GM23338 (cell line): ENCODE results near the gene CDH4. TPM values are rescaled to one million over a fixed set of nuclear protein-coding genes. Genes with fewer than 3 reads are reported as not detected.

Experiments used
- ATAC-seq: fragments of 200-7000 bp; cut with Tn5 transposase; 3 replicates; pipeline ENCODE4 v1.9.1; 2020
- DNase-seq: peaks from one replicate; pipeline ENCODE4 v3.0.0-alpha.2; 2015; ENCODE audit warnings: low spot score
- H2AFZ ChIP-seq: fragments of 200-600 bp; sonication (generic); 2 replicates; pipeline ENCODE4 v1.8.0; 2016; ENCODE audit warnings: antibody characterized with exemption, mild to moderate bottlenecking, moderate library complexity
- H3F3A ChIP-seq: fragments of 200-600 bp; sonication (generic); replicated peaks from 2 replicates; pipeline ENCODE4 v1.8.0; 2017; ENCODE audit warnings: antibody characterized with exemption, mixed run types, low read depth
- H3K27ac ChIP-seq: fragments of 200-600 bp; sonication (generic); 2 replicates; pipeline ENCODE4 v1.6.1; 2016; ENCODE audit warnings: low read depth
- H3K27me3 ChIP-seq: fragments of 200-600 bp; sonication (generic); 2 replicates; pipeline ENCODE4 v1.8.0; 2016; ENCODE audit warnings: mild to moderate bottlenecking, mixed run types, moderate library complexity; ENCODE audit not compliant: insufficient read depth
- H3K36me3 ChIP-seq: fragments of 200-600 bp; sonication (generic); 2 replicates; pipeline ENCODE4 v1.8.0; 2016; ENCODE audit warnings: mild to moderate bottlenecking; ENCODE audit not compliant: insufficient read depth
- H3K4me1 ChIP-seq: fragments of 200-600 bp; sonication (generic); 2 replicates; pipeline ENCODE4 v1.8.0; 2016; ENCODE audit warnings: mild to moderate bottlenecking, moderate library complexity; ENCODE audit not compliant: insufficient read depth
- H3K4me2 ChIP-seq: fragments of 200-600 bp; sonication (generic); 2 replicates; pipeline ENCODE4 v1.7.1; 2017; ENCODE audit warnings: mixed run types
- H3K4me3 ChIP-seq: fragments of 200-600 bp; sonication (generic); 2 replicates; pipeline ENCODE4 v1.6.1; 2016; ENCODE audit warnings: mixed run types
- H3K79me2 ChIP-seq: fragments of 200-600 bp; sonication (generic); replicated peaks from 2 replicates; pipeline ENCODE4 v1.8.0; 2017; ENCODE audit warnings: mild to moderate bottlenecking; ENCODE audit not compliant: insufficient read depth
- H3K9me2 ChIP-seq: fragments of 200-600 bp; sonication (generic); 2 replicates; pipeline ENCODE4 v1.8.0; 2017; ENCODE audit not compliant: insufficient read depth
- H4K20me1 ChIP-seq: fragments of 200-600 bp; sonication (generic); replicated peaks from 2 replicates; pipeline ENCODE4 v1.8.0; 2017; ENCODE audit warnings: mild to moderate bottlenecking; ENCODE audit not compliant: insufficient read depth
- H3K27ac Mint-ChIP-seq: 2 replicates; pipeline ENCODE4 v1.8.0; 2020; ENCODE audit warnings: inconsistent platforms, mild to moderate bottlenecking, moderate library complexity, mixed read lengths
- H3K27me3 Mint-ChIP-seq: 3 replicates; pipeline ENCODE4 v1.8.0; 2022; ENCODE audit warnings: low read depth, mild to moderate bottlenecking, moderate library complexity, mixed read lengths, inconsistent platforms; ENCODE audit not compliant: insufficient read depth, poor library complexity
- H3K36me3 Mint-ChIP-seq: 3 replicates; pipeline ENCODE4 v1.8.0; 2021; ENCODE audit warnings: low read depth, mild to moderate bottlenecking, inconsistent platforms, moderate library complexity, mixed read lengths
- H3K4me1 Mint-ChIP-seq: 3 replicates; pipeline ENCODE4 v1.8.0; 2020; ENCODE audit warnings: mild to moderate bottlenecking, inconsistent platforms, mixed read lengths
- H3K4me3 Mint-ChIP-seq: 3 replicates; pipeline ENCODE4 v1.8.0; 2021; ENCODE audit warnings: moderate library complexity, mild to moderate bottlenecking, inconsistent platforms, mixed read lengths
- H3K9me3 Mint-ChIP-seq: 3 replicates; pipeline ENCODE4 v1.8.0; 2020; ENCODE audit warnings: moderate library complexity, mild to moderate bottlenecking, inconsistent platforms, mixed read lengths
- CREB1 ChIP-seq: fragments of 250-450 bp; sonication (Bioruptor Pico); IDR thresholded peaks from 2 replicates; pipeline ENCODE4 v1.5.0; 2020; ENCODE audit warnings: low read depth, mild to moderate bottlenecking, moderate library complexity
- EZH2 ChIP-seq: fragments of 200-600 bp; sonication (generic); IDR thresholded peaks from one replicate; pipeline ENCODE4 v1.8.0; 2017; ENCODE audit warnings: antibody characterized with exemption, mild to moderate bottlenecking, low read depth; ENCODE audit not compliant: unreplicated experiment
- EZH2phosphoT487 ChIP-seq: fragments of 200-600 bp; sonication (generic); IDR thresholded peaks from one replicate; pipeline ENCODE4 v1.8.1; 2018; ENCODE audit warnings: antibody characterized with exemption; ENCODE audit not compliant: unreplicated experiment
- JUNB ChIP-seq: IDR thresholded peaks from one replicate; pipeline ENCODE4 v1.6.1; 2016; ENCODE audit warnings: antibody characterized with exemption; ENCODE audit not compliant: unreplicated experiment
- NANOG ChIP-seq: IDR thresholded peaks from 2 replicates; pipeline ENCODE4 v1.6.1; 2016; ENCODE audit warnings: antibody characterized with exemption, borderline replicate concordance
- POLR2AphosphoS5 ChIP-seq: IDR thresholded peaks from 2 replicates; pipeline ENCODE4 v1.6.1; 2016; ENCODE audit warnings: antibody characterized with exemption, low read depth
- STAT1 ChIP-seq: IDR thresholded peaks from one replicate; pipeline ENCODE4 v1.6.1; 2016; ENCODE audit warnings: antibody characterized with exemption; ENCODE audit not compliant: unreplicated experiment
- ZNF114 ChIP-seq: fragments of 250-450 bp; sonication (Bioruptor Pico); IDR thresholded peaks from 2 replicates; pipeline ENCODE4 v1.5.0; 2020; ENCODE audit warnings: mild to moderate bottlenecking, moderate library complexity
- ZNF331 ChIP-seq: fragments of 250-450 bp; sonication (Bioruptor Pico); IDR thresholded peaks from 2 replicates; pipeline ENCODE4 v1.5.0; 2020; ENCODE audit warnings: low read depth, mild to moderate bottlenecking, moderate library complexity
- polyA plus RNA-seq: library from polyadenylated mRNA; unstranded; fragments of >200 nt; fragmentation: Nextera tagmentation; extraction: Ambion mirVana; gene quantifications from 2 replicates; pipeline ENCODE4 v1.2.1, GENCODE V29; 2016
- total RNA-seq: library from RNA; depleted of rRNA; stranded (reverse); fragments of >200 nt; shearing (Covaris generic); gene quantifications from 2 replicates; pipeline ENCODE4 v1.2.3, GENCODE V29; 2014
- TF ChIP-seq, protein P1 (sequence below): IDR thresholded peaks from one replicate; pipeline ENCODE4 v1.6.1; 2018; ENCODE audit warnings: antibody characterized with exemption; ENCODE audit not compliant: unreplicated experiment
- TF ChIP-seq, protein P2 (sequence below): fragments of 250-450 bp; sonication (Bioruptor Pico); IDR thresholded peaks from 2 replicates; pipeline ENCODE4 v1.5.0; 2020; ENCODE audit warnings: mild to moderate bottlenecking, moderate library complexity
- TF ChIP-seq, protein P3 (sequence below): IDR thresholded peaks from 2 replicates; pipeline ENCODE4 v1.6.1; 2016; ENCODE audit warnings: antibody characterized with exemption
- TF ChIP-seq, protein P4 (sequence below), 2 experiments: fragments of 200-600 bp in 1 of 2; sonication (generic) in 1 of 2; conservative IDR thresholded peaks; 2 replicates each; pipeline versions ENCODE4 v1.5.1 to v1.6.1; 2016 to 2017; ENCODE audit warnings: antibody characterized with exemption in 2 of 2, low read depth in 2 of 2, mild to moderate bottlenecking in 2 of 2, moderate library complexity in 1 of 2

Gene CDH4
- total and polyA plus RNA-seq, 2 experiments from 2014 or later = 1.2 to 4.2 TPM

DNA sequence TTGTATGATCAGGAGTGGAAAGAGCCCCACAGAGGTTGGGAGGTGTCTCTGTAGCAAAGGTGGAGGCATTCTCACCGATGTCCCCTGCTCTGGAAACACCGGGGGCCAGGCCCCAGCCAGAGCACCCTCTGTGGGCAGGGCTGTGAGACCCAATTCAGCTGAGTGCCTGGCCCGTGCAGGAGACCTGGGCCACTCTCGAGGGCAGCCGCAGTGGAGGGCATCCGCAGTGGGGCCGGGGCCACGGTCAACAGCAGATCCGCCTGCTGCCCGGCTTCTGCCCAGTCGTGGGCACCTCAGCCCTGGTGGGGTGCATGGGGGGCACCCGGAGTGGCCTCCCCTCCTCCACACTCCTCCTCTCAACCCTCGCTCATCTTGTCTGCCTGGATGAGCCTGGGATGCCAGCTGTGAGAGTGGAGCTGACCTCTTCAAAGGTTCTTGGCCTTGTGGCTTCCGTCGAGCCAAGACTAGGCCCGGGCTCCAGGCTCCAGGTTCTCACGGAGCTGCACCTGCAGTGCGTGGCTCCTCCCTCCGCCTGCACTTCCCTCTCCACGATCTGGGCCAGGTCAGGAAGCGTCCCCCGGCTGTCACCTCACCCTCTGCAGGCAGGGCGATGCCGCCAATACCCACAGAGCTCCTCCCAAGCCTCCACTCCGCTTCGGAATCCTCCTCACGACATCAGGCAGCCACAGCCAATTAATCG lies 678.9 kb downstream of the CDH4 start:
- Histone ChIP-seq H3K4me1 (no peaks in the 10 kb centered on the region), H4K20me1 (no peaks in the 10 kb centered on the region), H2AFZ (no peak overlapping the region), H3K4me2 (no peak overlapping the region), H3K4me3 (no peak overlapping the region), H3K27ac (no peak overlapping the region), H3K9me2 (no peaks in the 10 kb centered on the region), H3K27me3 (no peaks in the 10 kb centered on the region), H3K36me3 (no peaks in the 10 kb centered on the region), H3K79me2 (no peaks in the 10 kb centered on the region), H3F3A (no peaks in the 10 kb centered on the region)
- DNase-seq (no peak), ATAC-seq (no peak)
- H3K27ac Mint-ChIP-seq = no peak overlapping the region
- peaks cover 9% of the 10 kb centered on the region for H3K4me1 Mint-ChIP-seq
- peaks cover 4% of the 10 kb centered on the region for H3K9me3 Mint-ChIP-seq
- H3K36me3 Mint-ChIP-seq = peaks cover 7% of the 10 kb centered on the region; the same call in 2 of the 3 replicates
- H3K4me3 Mint-ChIP-seq = no peak overlapping the region
- TF ChIP-seq, protein P1, sequence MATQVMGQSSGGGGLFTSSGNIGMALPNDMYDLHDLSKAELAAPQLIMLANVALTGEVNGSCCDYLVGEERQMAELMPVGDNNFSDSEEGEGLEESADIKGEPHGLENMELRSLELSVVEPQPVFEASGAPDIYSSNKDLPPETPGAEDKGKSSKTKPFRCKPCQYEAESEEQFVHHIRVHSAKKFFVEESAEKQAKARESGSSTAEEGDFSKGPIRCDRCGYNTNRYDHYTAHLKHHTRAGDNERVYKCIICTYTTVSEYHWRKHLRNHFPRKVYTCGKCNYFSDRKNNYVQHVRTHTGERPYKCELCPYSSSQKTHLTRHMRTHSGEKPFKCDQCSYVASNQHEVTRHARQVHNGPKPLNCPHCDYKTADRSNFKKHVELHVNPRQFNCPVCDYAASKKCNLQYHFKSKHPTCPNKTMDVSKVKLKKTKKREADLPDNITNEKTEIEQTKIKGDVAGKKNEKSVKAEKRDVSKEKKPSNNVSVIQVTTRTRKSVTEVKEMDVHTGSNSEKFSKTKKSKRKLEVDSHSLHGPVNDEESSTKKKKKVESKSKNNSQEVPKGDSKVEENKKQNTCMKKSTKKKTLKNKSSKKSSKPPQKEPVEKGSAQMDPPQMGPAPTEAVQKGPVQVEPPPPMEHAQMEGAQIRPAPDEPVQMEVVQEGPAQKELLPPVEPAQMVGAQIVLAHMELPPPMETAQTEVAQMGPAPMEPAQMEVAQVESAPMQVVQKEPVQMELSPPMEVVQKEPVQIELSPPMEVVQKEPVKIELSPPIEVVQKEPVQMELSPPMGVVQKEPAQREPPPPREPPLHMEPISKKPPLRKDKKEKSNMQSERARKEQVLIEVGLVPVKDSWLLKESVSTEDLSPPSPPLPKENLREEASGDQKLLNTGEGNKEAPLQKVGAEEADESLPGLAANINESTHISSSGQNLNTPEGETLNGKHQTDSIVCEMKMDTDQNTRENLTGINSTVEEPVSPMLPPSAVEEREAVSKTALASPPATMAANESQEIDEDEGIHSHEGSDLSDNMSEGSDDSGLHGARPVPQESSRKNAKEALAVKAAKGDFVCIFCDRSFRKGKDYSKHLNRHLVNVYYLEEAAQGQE = no peak
- no peak for TF ChIP-seq ZNF114 (CRISPR knock-in tag)
- TF ChIP-seq, protein P2, sequence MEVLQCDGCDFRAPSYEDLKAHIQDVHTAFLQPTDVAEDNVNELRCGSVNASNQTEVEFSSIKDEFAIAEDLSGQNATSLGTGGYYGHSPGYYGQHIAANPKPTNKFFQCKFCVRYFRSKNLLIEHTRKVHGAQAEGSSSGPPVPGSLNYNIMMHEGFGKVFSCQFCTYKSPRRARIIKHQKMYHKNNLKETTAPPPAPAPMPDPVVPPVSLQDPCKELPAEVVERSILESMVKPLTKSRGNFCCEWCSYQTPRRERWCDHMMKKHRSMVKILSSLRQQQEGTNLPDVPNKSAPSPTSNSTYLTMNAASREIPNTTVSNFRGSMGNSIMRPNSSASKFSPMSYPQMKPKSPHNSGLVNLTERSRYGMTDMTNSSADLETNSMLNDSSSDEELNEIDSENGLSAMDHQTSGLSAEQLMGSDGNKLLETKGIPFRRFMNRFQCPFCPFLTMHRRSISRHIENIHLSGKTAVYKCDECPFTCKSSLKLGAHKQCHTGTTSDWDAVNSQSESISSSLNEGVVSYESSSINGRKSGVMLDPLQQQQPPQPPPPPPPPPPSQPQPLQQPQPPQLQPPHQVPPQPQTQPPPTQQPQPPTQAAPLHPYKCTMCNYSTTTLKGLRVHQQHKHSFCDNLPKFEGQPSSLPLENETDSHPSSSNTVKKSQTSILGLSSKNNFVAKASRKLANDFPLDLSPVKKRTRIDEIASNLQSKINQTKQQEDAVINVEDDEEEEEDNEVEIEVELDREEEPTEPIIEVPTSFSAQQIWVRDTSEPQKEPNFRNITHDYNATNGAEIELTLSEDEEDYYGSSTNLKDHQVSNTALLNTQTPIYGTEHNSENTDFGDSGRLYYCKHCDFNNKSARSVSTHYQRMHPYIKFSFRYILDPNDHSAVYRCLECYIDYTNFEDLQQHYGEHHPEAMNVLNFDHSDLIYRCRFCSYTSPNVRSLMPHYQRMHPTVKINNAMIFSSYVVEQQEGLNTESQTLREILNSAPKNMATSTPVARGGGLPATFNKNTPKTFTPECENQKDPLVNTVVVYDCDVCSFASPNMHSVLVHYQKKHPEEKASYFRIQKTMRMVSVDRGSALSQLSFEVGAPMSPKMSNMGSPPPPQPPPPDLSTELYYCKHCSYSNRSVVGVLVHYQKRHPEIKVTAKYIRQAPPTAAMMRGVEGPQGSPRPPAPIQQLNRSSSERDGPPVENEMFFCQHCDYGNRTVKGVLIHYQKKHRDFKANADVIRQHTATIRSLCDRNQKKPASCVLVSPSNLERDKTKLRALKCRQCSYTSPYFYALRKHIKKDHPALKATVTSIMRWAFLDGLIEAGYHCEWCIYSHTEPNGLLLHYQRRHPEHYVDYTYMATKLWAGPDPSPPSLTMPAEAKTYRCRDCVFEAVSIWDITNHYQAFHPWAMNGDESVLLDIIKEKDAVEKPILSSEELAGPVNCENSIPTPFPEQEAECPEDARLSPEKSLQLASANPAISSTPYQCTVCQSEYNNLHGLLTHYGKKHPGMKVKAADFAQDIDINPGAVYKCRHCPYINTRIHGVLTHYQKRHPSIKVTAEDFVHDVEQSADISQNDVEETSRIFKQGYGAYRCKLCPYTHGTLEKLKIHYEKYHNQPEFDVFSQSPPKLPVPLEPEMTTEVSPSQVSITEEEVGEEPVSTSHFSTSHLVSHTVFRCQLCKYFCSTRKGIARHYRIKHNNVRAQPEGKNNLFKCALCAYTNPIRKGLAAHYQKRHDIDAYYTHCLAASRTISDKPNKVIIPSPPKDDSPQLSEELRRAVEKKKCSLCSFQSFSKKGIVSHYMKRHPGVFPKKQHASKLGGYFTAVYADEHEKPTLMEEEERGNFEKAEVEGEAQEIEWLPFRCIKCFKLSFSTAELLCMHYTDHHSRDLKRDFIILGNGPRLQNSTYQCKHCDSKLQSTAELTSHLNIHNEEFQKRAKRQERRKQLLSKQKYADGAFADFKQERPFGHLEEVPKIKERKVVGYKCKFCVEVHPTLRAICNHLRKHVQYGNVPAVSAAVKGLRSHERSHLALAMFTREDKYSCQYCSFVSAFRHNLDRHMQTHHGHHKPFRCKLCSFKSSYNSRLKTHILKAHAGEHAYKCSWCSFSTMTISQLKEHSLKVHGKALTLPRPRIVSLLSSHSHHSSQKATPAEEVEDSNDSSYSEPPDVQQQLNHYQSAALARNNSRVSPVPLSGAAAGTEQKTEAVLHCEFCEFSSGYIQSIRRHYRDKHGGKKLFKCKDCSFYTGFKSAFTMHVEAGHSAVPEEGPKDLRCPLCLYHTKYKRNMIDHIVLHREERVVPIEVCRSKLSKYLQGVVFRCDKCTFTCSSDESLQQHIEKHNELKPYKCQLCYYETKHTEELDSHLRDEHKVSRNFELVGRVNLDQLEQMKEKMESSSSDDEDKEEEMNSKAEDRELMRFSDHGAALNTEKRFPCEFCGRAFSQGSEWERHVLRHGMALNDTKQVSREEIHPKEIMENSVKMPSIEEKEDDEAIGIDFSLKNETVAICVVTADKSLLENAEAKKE (CRISPR knock-in tag) = no peak
- TF ChIP-seq JUNB = no peak
- TF ChIP-seq, protein P3, sequence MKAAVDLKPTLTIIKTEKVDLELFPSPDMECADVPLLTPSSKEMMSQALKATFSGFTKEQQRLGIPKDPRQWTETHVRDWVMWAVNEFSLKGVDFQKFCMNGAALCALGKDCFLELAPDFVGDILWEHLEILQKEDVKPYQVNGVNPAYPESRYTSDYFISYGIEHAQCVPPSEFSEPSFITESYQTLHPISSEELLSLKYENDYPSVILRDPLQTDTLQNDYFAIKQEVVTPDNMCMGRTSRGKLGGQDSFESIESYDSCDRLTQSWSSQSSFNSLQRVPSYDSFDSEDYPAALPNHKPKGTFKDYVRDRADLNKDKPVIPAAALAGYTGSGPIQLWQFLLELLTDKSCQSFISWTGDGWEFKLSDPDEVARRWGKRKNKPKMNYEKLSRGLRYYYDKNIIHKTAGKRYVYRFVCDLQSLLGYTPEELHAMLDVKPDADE = no peak
- TF ChIP-seq EZH2 = no peak
- TF ChIP-seq EZH2phosphoT487 = no peak
- TF ChIP-seq NANOG = no peak
- no peak for TF ChIP-seq POLR2AphosphoS5
- no peak for TF ChIP-seq ZNF331 (CRISPR knock-in tag)
- no peak for TF ChIP-seq CREB1 (CRISPR knock-in tag)
- TF ChIP-seq, protein P4, sequence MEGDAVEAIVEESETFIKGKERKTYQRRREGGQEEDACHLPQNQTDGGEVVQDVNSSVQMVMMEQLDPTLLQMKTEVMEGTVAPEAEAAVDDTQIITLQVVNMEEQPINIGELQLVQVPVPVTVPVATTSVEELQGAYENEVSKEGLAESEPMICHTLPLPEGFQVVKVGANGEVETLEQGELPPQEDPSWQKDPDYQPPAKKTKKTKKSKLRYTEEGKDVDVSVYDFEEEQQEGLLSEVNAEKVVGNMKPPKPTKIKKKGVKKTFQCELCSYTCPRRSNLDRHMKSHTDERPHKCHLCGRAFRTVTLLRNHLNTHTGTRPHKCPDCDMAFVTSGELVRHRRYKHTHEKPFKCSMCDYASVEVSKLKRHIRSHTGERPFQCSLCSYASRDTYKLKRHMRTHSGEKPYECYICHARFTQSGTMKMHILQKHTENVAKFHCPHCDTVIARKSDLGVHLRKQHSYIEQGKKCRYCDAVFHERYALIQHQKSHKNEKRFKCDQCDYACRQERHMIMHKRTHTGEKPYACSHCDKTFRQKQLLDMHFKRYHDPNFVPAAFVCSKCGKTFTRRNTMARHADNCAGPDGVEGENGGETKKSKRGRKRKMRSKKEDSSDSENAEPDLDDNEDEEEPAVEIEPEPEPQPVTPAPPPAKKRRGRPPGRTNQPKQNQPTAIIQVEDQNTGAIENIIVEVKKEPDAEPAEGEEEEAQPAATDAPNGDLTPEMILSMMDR (conservative IDR thresholded peaks at IDR 0.05; ENCODE audit: low read depth in 2 of 2) = no peak
- no peak for TF ChIP-seq STAT1
- peaks cover 18% of the 10 kb centered on the region for H3K27me3 Mint-ChIP-seq
